Ovary (tissue), 9 donors: Measurements from ENCODE around the gene EFHD2. TPM values are rescaled to one million over a fixed set of nuclear protein-coding genes. Genes with fewer than 3 reads are reported as not detected.

Experiments used
- DNase-seq, 5 donors: peaks; one replicate each; pipeline ENCODE4 v3.0.0-alpha.2; 2019 to 2020
- H3K27ac ChIP-seq, 2 donors: fragments of 200-600 bp; one replicate each; pipeline versions ENCODE4 v1.5.1 to v1.8.0; 2019 to 2022
- H3K27me3 ChIP-seq: fragments of 200-600 bp; one replicate; pipeline ENCODE4 v1.8.0; 2022
- H3K36me3 ChIP-seq: fragments of 200-600 bp; sonication (generic); one replicate; pipeline ENCODE4 v1.5.1; 2019
- H3K4me1 ChIP-seq: one replicate; pipeline ENCODE4 v1.8.1; 2013; ENCODE audit warnings: mild to moderate bottlenecking, moderate library complexity; ENCODE audit not compliant: insufficient read depth
- H3K4me3 ChIP-seq: fragments of 200-600 bp; sonication (generic); one replicate; pipeline ENCODE4 v1.5.1; 2017
- H3K9me3 ChIP-seq, 2 donors: fragments of 200-600 bp in 1 of 2; sonication (generic) in 1 of 2; one replicate each; pipeline versions ENCODE4 v1.5.1 to v1.8.1; 2013 to 2019; ENCODE audit warnings: mild to moderate bottlenecking in 1 of 2, moderate library complexity in 1 of 2
- CTCF ChIP-seq, 3 donors: fragments of 450-650 bp in 2 of 3; fragments of 200-600 bp in 1 of 3; IDR thresholded peaks; one replicate each; pipeline versions ENCODE4 v1.5.1 to v1.8.0; 2016 to 2022; ENCODE audit warnings: antibody characterized with exemption in 3 of 3, mild to moderate bottlenecking in 1 of 3
- EP300 ChIP-seq: sonication (generic); formaldehyde crosslinking; IDR thresholded peaks from one replicate; pipeline ENCODE4 v1.6.1; 2017; ENCODE audit warnings: antibody characterized with exemption
- POLR2A ChIP-seq: fragments of 450-650 bp; IDR thresholded peaks from one replicate; pipeline ENCODE4 v1.6.1; 2017; ENCODE audit warnings: antibody characterized with exemption, mild to moderate bottlenecking, moderate library complexity
- WGBS, 3 donors: extraction: QIAGEN DNeasy Blood & Tissue Kit in 1 of 3; methylation state at CpG; one replicate each; pipeline versions ENCODE4 v1.1.5 to v1.1.7; 2013 to 2017; 5-methylcytosine and 5-hydroxymethylcytosine counted together
- intact Hi-C, 4 donors: fragments of 100-400 bp; cut with DNase I; formaldehyde crosslinking; loops; one replicate each; pipeline versions ENCODE4 v1.11.0 to v1.15.1; 2022 to 2023
- polyA plus RNA-seq, 2 donors: library from polyadenylated mRNA; stranded (reverse); fragments of 200-250 nt in 1 of 2; fragments of 350-450 nt in 1 of 2; fragmentation: Illumina TruSeq in 1 of 2; extraction: RNeasy Lipid Tissue Mini Kit (QIAGEN cat#74804) in 1 of 2; gene quantifications; one replicate each; pipeline ENCODE4 v1.2.3, GENCODE V29; 2013 to 2014
- total RNA-seq, 7 donors: library from RNA; depleted of rRNA in 2 of 7; stranded (reverse); fragments of >200 nt in 2 of 7; fragmentation: NEBNext Ultra II Directional in 3 of 7; extraction: Animal tissue kit (Norgen Biotek cat#: 25700) in 3 of 7; gene quantifications; one replicate each; pipeline versions ENCODE4 v1.1.0 to v1.2.4, GENCODE V29; 2016 to 2023
- donor health status: DM: no; HTN: no; CAD: no; lungs with moderate emphysema.
- donor health status: DM: no; HTN: no; CAD: no.
- donor health status: Bipolar disorder and iron deficiency.
- donor health status: DM: yes; HTN: yes; CAD: no.
- donor health status: DM: no; HTN: no; CAD: no.
- donor health status: DM: yes; HTN: yes; CAD: no.

The EFHD2 gene
- total and polyA plus RNA-seq, 9 donors = 19.6 to 63.2 (median 29.6) TPM

DNA sequence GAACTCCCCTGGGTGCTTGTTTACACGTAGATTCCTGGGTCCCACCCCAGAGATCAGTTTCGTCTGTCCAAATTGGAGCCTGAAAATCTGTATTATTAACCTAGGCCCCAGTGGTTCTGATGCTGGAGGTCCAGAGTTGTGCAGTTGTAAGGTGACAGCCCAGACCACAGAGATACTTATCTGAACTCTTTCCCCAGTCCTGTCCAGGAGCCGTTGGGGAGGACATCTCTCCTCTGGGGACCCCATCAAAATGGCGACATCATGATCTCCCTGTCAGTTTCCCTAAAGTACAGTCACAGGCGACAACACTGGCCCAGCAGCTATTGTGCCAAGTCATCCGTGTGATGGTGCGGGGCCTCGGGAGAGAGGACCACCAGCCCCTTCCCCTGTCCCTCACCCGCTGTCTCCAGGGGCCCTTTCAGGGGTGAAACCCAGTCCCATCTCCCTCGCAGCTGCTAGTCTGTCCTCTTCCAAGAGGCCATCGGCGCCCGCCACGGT is 749 bp upstream of the EFHD2 start:
- Histone ChIP-seq H3K9me3 (no peaks in the 10 kb centered on the region), H3K4me3 (peak overlapping the region; percentile 74)
- no peak for DNase-seq

GRCh38 chr1:15410223-15410883 is 665 bp downstream of the EFHD2 start:
- TF ChIP-seq POLR2A = no peak
- no peak for TF ChIP-seq CTCF (IDR thresholded peaks at IDR 0.05)
- TF ChIP-seq EP300 = no peak
- intact Hi-C loops = no loop called here
- Histone ChIP-seq H3K27ac (peak overlapping the region in 1 of 2 donors; percentile 55), H3K27me3 (no peaks in the 10 kb centered on the region), H3K4me1 (peaks cover 10% of the 10 kb centered on the region), H3K4me3 (peak overlapping the region; percentile 74), H3K9me3 (no peaks in the 10 kb centered on the region), H3K36me3 (no peaks in the 10 kb centered on the region)
- 2% methylated on average over 29 to 53 of the region's 53 CpGs for WGBS, 3 donors
- DNase-seq = peak in 2 of 5 donors; percentile 28 to 34

More for the DNA sequence above, 749 bp upstream of the EFHD2 start:
- H3K27me3 ChIP-seq = no peaks in the 10 kb centered on the region
- peaks cover 10% of the 10 kb centered on the region for H3K4me1 ChIP-seq
- intact Hi-C loops = loop anchor here in 1 of 4 donors (2.0 kb wide), 1 partner anchor 38 kb away; no protein-coding TSS in a partner anchor
- TF ChIP-seq POLR2A = no peak
- 36 to 52% (median 46%) methylated on average over 14 of the region's 14 CpGs for WGBS, 3 donors
- no peaks in the 10 kb centered on the region for H3K36me3 ChIP-seq
- peak overlapping the region in 1 of 2 donors; percentile 32 for H3K27ac ChIP-seq

- no peak for TF ChIP-seq EP300
- no peak for TF ChIP-seq CTCF (IDR thresholded peaks at IDR 0.05)
- TF ChIP-seq POLR2A = no peak
- Histone ChIP-seq H3K4me3 (peak overlapping the region; percentile 74), H3K36me3 (no peaks in the 10 kb centered on the region), H3K27ac (no peak overlapping the region), H3K4me1 (peaks cover 10% of the 10 kb centered on the region), H3K9me3 (no peaks in the 10 kb centered on the region), H3K27me3 (no peaks in the 10 kb centered on the region)
- intact Hi-C loops = no loop called here
- 21 to 31% (median 27%) methylated on average over 11 of the region's 11 CpGs for WGBS, 3 donors
- DNase-seq = peak in 2 of 5 donors; percentile 23 to 39
Observed at GRCh38 chr1:15410884-15411245, 1.2 kb downstream of the EFHD2 start.

GRCh38 chr1:15411593-15412137 is 2.0 kb downstream of the EFHD2 start:
- WGBS, 3 donors = 30 to 48% (median 40%) methylated on average over 12 of the region's 12 CpGs
- no peaks in the 10 kb centered on the region for H3K27me3 ChIP-seq
- TF ChIP-seq CTCF (IDR thresholded peaks at IDR 0.05) = no peak
- TF ChIP-seq POLR2A = no peak
- TF ChIP-seq EP300 = no peak
- H3K27ac ChIP-seq = no peak overlapping the region
- peak overlapping the region; percentile 74 for H3K4me3 ChIP-seq
- peak in 2 of 5 donors; percentile 24 to 36 for DNase-seq
- peaks cover 17% of the 10 kb centered on the region for H3K4me1 ChIP-seq
- H3K36me3 ChIP-seq = no peaks in the 10 kb centered on the region
- intact Hi-C loops = no loop called here
- no peaks in the 10 kb centered on the region for H3K9me3 ChIP-seq
